ENCODE measurements around the gene DPP6.

DNA sequence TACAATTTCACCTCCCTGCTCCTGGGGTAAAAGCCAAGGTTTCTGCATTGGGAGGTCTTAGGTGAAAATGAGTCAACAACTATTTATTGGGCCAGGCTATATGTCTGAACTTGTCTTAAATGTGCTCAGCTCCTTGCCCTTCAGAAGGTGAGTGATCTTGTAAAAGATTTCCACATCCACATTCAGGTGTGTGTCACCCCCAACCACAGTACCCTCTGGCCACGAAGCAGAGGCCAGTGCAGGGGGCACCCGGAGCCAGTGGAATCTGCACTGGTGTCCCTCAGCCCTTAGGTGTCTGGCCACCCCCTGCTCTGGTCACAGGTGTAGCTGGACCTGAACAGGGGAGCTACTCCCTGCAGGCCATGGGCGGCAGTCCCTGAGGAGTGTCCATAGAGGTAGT, 752.3 kb downstream of the DPP6 start:
- no peak for TF ChIP-seq EZH2phosphoT487 (IDR thresholded peaks at IDR 0.05; ENCODE audit: borderline replicate concordance, low read depth, low read length)
- TF ChIP-seq, protein P1, sequence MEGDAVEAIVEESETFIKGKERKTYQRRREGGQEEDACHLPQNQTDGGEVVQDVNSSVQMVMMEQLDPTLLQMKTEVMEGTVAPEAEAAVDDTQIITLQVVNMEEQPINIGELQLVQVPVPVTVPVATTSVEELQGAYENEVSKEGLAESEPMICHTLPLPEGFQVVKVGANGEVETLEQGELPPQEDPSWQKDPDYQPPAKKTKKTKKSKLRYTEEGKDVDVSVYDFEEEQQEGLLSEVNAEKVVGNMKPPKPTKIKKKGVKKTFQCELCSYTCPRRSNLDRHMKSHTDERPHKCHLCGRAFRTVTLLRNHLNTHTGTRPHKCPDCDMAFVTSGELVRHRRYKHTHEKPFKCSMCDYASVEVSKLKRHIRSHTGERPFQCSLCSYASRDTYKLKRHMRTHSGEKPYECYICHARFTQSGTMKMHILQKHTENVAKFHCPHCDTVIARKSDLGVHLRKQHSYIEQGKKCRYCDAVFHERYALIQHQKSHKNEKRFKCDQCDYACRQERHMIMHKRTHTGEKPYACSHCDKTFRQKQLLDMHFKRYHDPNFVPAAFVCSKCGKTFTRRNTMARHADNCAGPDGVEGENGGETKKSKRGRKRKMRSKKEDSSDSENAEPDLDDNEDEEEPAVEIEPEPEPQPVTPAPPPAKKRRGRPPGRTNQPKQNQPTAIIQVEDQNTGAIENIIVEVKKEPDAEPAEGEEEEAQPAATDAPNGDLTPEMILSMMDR (conservative IDR thresholded peaks at IDR 0.05; ENCODE audit: low read length) = no peak
